Ascending aorta (tissue), 2 donors: Measurements from ENCODE around the gene LCLAT1. TPM values are rescaled to one million over a fixed set of nuclear protein-coding genes. Genes with fewer than 3 reads are reported as not detected.

ENCODE experiments used
- DNase-seq, 2 donors: peaks; one replicate each; pipeline ENCODE4 v3.0.0-alpha.2; 2019; ENCODE audit warnings: low spot score in 2 of 2
- H3K27ac ChIP-seq, 2 donors: fragments of 200-600 bp; sonication (generic); one replicate each; pipeline ENCODE4 v1.5.1; 2016 to 2017; ENCODE audit warnings: mild to moderate bottlenecking in 1 of 2
- H3K27me3 ChIP-seq: fragments of 200-600 bp; sonication (generic); one replicate; pipeline ENCODE4 v1.5.1; 2017
- H3K36me3 ChIP-seq, 2 donors: fragments of 200-600 bp; sonication (generic); one replicate each; pipeline ENCODE4 v1.5.1; 2016
- H3K4me1 ChIP-seq, 2 donors: fragments of 200-600 bp; sonication (generic); one replicate each; pipeline ENCODE4 v1.5.1; 2016 to 2017; ENCODE audit warnings: mild to moderate bottlenecking in 1 of 2
- H3K4me3 ChIP-seq, 2 donors: fragments of 200-600 bp; sonication (generic); one replicate each; pipeline ENCODE4 v1.5.1; 2016 to 2017; ENCODE audit warnings: mild to moderate bottlenecking in 1 of 2
- H3K9me3 ChIP-seq, 2 donors: fragments of 200-600 bp; sonication (generic); one replicate each; pipeline ENCODE4 v1.5.1; 2016
- CTCF ChIP-seq, 3 experiments: fragments of 200-600 bp in 2 of 3; fragments of 450-650 bp in 1 of 3; sonication (generic) in 2 of 3; IDR thresholded peaks; one replicate each; pipeline ENCODE4 v1.5.1; 2016 to 2019; ENCODE audit warnings: antibody characterized with exemption in 3 of 3, mild to moderate bottlenecking in 1 of 3, moderate library complexity in 1 of 3
- intact Hi-C: fragments of 100-400 bp; cut with DNase I; formaldehyde crosslinking; loops from one replicate; pipeline ENCODE4 v1.15.1; 2023
- total RNA-seq: library from RNA; depleted of rRNA; stranded (reverse); fragments of >200 nt; gene quantifications from one replicate; pipeline ENCODE4 v1.1.0, GENCODE V29; 2016

Gene LCLAT1
- total RNA-seq, 1 donor from 2014 or later, result 9.8 TPM

- no peak for TF ChIP-seq CTCF (IDR thresholded peaks at IDR 0.05)
Observed at GRCh38 chr2:30621836-30622235, 174.8 kb downstream of the LCLAT1 start.

DNA sequence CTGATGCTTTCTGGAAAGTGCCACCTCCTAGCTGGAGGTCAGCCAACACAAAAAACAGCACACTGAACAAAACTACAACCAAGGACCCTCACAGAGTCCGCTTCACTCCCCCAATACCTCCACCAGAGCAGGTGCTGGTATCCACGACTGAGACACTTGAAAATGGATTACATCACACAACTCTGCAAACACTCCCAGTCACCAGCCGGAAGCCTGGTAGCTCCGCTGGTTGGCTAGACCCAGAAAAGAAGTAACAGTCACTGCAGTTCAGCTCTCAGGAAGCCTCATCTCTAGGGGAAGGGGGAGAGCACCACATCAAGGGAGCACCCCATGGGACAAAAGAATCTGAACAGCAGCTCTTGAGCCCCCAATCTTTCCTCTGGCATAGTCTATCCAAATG lies 175.4 kb downstream of the LCLAT1 start:
- H3K4me3 ChIP-seq, result no peak overlapping the region
- intact Hi-C loops, result no loop called here
- no peak for TF ChIP-seq CTCF (IDR thresholded peaks at IDR 0.05)
- H3K27ac ChIP-seq, result no peak overlapping the region
- no peaks in the 10 kb centered on the region for H3K4me1 ChIP-seq
- H3K27me3 ChIP-seq, result no peaks in the 10 kb centered on the region
- DNase-seq, result no peak
- H3K36me3 ChIP-seq, result no peaks in the 10 kb centered on the region
- H3K9me3 ChIP-seq, result no peaks in the 10 kb centered on the region

More at GRCh38 chr2:30621836-30622235, 174.8 kb downstream of the LCLAT1 start:
- intact Hi-C loops, result no loop called here
- Histone ChIP-seq H3K36me3 (no peaks in the 10 kb centered on the region), H3K27me3 (no peaks in the 10 kb centered on the region), H3K4me3 (no peak overlapping the region), H3K9me3 (no peaks in the 10 kb centered on the region), H3K4me1 (no peaks in the 10 kb centered on the region), H3K27ac (no peak overlapping the region)
- DNase-seq, result no peak

- Histone ChIP-seq H3K4me1 (no peaks in the 10 kb centered on the region), H3K9me3 (no peaks in the 10 kb centered on the region), H3K27me3 (no peaks in the 10 kb centered on the region), H3K36me3 (no peaks in the 10 kb centered on the region), H3K27ac (no peak overlapping the region), H3K4me3 (no peak overlapping the region)
- no peak for TF ChIP-seq CTCF (IDR thresholded peaks at IDR 0.05)
- no peak for DNase-seq
- intact Hi-C loops, result loop anchor here (5.0 kb wide), 1 partner anchor 62 kb away; no protein-coding TSS in a partner anchor
Observed at GRCh38 chr2:30625276-30625675, 178.2 kb downstream of the LCLAT1 start.

DNA sequence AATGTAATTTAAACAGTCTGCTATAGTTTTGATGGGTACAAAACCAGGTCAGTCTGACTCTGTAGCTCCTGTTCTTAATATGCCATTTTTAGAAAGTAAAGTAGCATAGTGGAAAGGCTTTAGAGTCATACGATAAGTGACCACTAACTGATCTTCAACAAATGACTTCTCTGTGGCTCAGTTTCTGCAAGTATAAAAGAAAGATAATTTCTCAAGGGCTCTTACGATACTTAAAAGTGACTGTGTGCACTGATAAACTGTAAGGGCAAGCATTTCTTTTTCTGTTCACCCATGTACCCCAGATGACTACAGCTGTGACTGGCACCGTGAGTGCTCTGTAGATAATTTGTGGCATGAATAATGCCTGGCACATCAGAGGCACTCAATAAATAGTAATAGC lies 178.7 kb downstream of the LCLAT1 start:
- Histone ChIP-seq H3K4me1 (no peaks in the 10 kb centered on the region), H3K36me3 (no peaks in the 10 kb centered on the region), H3K27ac (no peak overlapping the region), H3K27me3 (no peaks in the 10 kb centered on the region), H3K4me3 (no peak overlapping the region), H3K9me3 (no peaks in the 10 kb centered on the region)
- TF ChIP-seq CTCF (IDR thresholded peaks at IDR 0.05), result no peak
- DNase-seq, result no peak
- intact Hi-C loops, result loop anchor here (5.0 kb wide), 1 partner anchor 62 kb away; no protein-coding TSS in a partner anchor

GRCh38 chr2:30626397-30626796 lies 179.4 kb downstream of the LCLAT1 start:
- DNase-seq, result no peak
- H3K4me3 ChIP-seq, result no peak overlapping the region
- H3K27me3 ChIP-seq, result no peaks in the 10 kb centered on the region
- no peaks in the 10 kb centered on the region for H3K36me3 ChIP-seq
- no peaks in the 10 kb centered on the region for H3K4me1 ChIP-seq
- H3K27ac ChIP-seq, result no peak overlapping the region
- intact Hi-C loops, result loop anchor here (5.0 kb wide), 1 partner anchor 61 kb away; no protein-coding TSS in a partner anchor
- TF ChIP-seq CTCF (IDR thresholded peaks at IDR 0.05), result no peak
- H3K9me3 ChIP-seq, result no peaks in the 10 kb centered on the region

- DNase-seq, result no peak
- Histone ChIP-seq H3K4me3 (no peak overlapping the region), H3K27ac (no peak overlapping the region), H3K36me3 (no peaks in the 10 kb centered on the region), H3K9me3 (no peaks in the 10 kb centered on the region), H3K27me3 (no peaks in the 10 kb centered on the region), H3K4me1 (no peaks in the 10 kb centered on the region)
- no peak for TF ChIP-seq CTCF (IDR thresholded peaks at IDR 0.05)
- intact Hi-C loops, result loop anchor here (5.0 kb wide), 1 partner anchor 60 kb away; no protein-coding TSS in a partner anchor
Observed at GRCh38 chr2:30627151-30627550, 180.1 kb downstream of the LCLAT1 start.
